IPS DF 4.7 (cell line): ENCODE data around the gene SEPTIN12.
A peak's percentile ranks its signal among the peaks of the same experiment; 100 is the strongest.
"Not testable (repeated sequence)": the region's sequence is repeated elsewhere in the genome, so short reads cannot be mapped to it uniquely, and the experiment has no call there.

Experiments
- DNase-seq: peaks from one replicate; pipeline ENCODE4 v3.0.0-alpha.2; 2013; ENCODE audit warnings: low spot score; ENCODE audit errors: extremely low read depth

SEPTIN12 gene

DNA sequence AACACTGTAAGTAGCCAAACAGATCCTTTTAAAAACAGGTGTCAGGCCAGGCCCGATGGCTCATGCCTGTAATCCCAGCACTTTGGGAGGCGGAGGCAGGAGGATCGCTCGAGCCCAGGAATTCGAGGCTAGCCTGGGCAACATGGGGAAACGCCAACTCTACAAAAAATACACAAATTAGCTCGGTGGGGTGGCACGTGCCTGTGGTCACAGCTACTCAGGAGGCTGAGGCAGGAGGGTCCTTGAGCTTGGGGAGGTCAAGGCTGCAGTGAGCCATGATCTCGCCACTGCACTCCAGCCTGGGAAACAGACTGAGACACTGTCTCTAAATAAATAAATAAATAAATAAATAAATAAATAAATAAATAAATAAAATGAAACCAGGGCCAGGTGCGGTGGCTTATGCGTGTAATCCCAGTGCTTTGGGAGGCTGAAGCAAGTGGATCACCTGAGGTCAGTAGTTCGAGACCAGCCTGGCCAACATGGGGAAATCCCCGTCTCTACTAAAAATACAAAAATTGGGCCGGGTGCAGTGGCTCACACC lies 3.6 kb downstream of the SEPTIN12 start:
- not testable (repeated sequence) for DNase-seq

DNA sequence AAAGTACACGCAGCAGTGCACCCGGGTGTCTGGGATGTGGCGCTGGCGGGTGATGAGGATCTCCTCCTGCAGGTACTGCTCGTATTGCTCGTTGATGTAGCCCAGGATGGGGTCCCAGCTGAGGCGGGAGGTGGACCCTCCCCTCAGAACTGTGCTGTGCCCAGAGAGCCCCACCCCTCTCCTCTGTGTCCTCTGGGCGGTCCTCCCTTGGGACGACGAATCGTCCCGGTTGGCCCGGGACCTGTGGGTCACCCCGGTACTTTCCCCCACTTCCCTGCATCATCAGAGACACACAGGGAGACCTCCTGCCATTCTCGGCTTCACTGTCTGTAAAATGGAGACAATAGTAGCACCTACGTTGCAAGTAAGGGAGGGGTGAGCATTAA lies 4.2 kb downstream of the SEPTIN12 start:
- no peak for DNase-seq

DNA sequence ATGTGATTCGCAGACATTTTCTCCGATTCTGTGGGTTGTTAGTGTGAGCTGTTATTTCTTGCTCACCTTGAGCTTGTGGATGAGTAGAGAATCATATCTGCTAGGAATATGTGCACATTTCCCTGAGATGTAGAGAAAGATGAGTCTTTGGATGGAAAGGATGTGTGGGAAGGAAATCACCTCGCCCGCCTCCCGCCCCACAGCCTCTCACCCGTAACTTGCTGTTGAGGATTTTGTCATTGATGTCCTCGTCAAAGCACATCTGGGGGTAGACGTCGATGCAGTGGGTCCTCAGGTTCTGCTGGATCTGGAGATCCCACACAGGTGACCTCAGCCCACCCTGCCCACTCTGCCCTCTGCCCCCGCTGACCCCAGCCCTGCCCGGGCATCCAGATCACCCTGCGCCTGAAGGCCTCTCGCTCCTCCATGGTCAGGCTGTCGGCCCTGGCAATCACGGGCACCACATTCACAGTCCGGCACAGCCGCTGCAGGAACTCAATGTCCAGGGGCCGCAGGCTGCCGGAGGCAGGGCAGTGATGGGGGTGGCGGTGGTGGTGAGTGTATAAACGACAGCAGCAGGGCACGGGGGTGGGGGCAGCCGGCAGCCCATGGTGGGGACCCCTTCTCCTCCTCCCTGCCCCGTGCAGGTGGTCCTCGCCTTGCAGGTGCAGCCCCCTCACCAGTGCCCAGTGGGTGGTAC lies 4.7 kb downstream of the SEPTIN12 start:
- no peak for DNase-seq

- no peak for DNase-seq
Observed at GRCh38 chr16:4780235-4780634, 7.9 kb downstream of the SEPTIN12 start.

DNA sequence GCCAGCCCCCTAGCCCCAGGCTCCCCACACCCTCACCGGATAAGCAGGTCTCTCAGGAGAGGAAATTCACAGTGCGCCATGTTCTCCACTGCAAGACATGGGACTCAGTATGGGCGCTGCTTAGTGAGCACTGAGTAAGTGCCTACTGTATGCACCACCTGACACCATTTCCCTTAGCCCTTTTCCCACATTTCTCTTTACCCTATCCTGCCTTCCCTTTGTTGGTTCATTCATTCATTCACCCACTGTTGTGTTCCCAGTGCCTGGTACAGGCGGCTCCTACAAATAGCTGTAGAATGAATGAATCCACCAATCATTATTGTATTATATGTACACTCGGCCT lies 10.1 kb downstream of the SEPTIN12 start:
- no peak for DNase-seq

DNA sequence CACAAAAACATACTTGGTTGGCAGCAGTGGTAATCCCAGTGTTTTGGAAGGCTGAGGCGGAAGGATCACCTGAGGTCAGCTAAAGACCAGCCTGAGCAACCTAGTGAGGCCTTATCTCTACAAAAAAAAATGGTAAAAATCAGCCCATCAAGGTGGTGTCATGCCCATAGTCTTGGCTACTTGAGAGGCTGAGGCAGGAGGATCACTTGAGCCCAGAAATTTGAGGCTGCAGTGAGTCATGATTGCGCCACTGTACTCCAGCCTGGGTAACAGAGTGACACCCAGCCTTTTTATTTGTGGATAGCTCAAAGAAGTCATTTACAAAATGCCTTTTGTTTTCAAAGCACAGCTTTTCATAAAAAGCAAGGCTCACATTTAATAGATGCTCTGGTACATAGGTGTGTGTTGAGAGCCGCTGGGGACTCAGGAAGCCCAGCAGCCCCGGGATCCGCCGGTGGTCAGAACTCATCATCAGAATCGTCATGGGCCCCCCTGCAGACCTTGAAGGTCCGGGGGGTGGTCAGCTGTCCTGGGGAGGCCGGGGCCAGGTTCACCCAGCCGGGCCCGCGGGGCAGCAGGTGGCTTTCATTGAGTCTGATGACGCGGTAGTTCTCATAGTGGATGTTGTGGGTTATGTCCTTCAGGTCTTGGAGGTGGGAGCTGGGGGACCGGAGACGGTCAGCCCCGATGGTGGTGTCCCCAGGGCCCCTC lies 10.7 kb downstream of the SEPTIN12 start:
- no peak for DNase-seq

DNA sequence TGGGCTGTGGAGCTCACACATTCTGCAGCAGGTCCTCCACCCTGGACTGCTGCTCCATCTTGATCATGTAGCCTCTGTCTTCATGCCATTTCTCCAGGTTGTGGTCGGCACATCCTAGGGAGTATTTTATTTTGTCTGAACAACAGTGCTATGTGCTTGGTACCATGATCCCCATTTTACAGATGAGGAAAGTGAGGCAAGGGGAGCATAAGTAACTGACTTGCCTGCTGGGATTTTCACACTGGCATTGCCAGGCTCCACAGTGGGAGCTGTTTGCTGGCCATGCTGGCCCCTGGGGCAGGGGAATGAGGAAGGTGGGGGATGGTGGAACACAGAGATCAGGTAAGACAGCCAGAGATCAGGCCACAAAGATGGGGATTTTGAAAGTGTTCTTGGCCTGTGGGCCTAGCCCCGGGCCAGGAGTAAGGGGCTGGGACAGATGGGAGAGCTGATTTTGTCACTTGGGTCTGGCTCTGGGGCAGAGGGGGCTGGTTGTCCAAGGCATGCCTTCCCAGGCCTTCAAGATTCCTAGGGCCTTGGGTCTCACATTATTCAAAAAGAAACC lies 11.9 kb downstream of the SEPTIN12 start:
- DNase-seq, result no peak

GRCh38 chr16:4775005-4775404 lies 13.1 kb downstream of the SEPTIN12 start:
- DNase-seq, result no peak

DNA sequence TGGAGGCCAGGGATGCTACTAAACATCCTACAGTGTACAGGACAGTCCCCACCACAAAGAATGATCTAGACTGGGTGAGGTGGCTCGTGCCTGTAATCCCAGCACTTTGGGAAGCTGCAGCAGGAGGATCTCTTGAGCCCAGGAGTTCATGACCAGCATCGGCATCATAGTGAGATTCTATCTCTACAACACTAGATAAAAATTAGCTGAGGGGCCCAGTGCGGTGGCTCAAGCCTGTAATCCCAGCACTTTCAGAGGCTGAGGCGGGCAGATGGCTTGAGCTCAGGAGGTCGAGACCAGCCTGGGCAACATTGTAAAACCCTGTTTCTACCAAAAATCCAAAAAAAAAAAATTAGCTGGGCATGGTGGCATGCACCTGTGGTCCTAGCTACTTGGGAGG lies 15.8 kb downstream of the SEPTIN12 start:
- DNase-seq, result no peak

DNA sequence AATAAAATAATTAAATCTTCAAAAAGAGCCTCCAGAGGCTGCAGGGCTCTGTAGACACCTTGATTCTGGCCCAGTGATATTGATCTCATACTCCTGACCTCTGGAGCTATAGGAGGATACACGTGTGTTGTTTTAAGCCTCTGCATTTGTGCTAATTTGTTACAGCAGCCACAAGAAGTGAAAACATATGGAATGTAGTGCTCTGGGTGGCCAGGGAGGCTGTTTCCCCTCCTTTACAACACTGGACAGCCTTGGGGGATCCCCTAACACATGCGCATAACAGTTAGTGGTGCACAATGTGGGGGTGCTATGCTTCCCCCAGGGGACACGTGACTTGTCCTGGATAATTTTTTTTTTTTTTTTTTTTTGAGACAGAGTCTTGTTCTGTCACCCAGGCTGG lies 16.5 kb downstream of the SEPTIN12 start:
- DNase-seq, result no peak

DNA sequence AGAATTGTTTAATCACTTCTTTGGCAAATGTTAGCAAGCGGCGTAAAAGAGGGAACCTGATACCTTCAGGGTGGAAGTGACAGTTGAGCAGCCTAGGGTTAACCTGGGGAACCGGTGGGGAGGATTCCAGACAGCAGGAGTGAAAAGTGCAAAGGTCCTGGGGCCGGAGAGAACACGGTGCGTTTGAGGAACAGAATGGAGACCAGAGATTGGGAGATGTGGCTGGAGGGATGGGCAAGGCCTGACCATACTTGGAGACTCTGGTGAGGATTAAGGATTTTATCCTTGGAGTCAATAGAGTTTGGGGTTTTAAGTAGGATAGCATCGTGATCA lies 18.9 kb downstream of the SEPTIN12 start:
- no peak for DNase-seq

DNA sequence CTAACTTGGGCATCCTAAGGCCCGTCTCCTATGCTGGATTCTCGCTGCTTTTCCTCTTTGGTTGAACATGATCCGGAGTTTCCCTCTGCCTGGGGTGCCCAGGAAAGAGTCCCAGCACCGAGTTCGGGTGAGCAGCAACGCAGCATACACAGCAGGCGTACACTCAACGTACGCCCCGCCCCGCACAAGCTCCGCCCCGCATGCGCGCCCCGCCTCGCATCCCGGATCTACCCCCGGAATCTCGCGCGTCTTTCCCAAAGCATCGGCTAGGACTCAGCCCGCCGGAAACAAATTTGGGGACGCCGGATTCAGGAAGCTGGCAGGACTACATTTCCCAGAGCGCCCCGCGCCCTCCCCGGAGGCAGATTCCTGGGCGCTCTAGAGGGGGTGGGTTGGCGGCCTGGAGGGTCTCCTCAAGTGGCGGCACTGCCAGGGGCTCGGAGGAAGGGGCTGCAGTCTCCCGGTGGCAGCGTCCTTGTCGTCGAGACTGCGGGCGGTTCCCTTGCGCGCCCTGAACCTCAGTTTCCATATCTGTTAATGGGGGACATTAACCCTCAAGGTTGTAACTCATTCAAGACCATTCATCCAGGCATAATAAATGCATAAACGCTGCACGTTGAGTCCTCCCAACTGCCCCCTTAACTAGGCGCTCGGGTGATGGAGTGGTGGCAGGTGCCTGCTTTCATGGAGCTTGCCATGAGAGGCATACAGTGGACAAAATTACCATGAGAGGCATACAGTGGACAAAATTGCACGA lies 19.4 kb downstream of the SEPTIN12 start:
- peak; percentile 79 for DNase-seq

GRCh38 chr16:4767872-4768548 lies 20.1 kb downstream of the SEPTIN12 start:
- DNase-seq, result no peak

GRCh38 chr16:4766875-4767628 lies 21.1 kb downstream of the SEPTIN12 start, which contains the start of gene ZNF500:
Gene ZNF500 (minus strand): TSS chr16:4767162. CDS start chr16:4765978, 1,184 bp downstream.
- peak; percentile 95 for DNase-seq

DNA sequence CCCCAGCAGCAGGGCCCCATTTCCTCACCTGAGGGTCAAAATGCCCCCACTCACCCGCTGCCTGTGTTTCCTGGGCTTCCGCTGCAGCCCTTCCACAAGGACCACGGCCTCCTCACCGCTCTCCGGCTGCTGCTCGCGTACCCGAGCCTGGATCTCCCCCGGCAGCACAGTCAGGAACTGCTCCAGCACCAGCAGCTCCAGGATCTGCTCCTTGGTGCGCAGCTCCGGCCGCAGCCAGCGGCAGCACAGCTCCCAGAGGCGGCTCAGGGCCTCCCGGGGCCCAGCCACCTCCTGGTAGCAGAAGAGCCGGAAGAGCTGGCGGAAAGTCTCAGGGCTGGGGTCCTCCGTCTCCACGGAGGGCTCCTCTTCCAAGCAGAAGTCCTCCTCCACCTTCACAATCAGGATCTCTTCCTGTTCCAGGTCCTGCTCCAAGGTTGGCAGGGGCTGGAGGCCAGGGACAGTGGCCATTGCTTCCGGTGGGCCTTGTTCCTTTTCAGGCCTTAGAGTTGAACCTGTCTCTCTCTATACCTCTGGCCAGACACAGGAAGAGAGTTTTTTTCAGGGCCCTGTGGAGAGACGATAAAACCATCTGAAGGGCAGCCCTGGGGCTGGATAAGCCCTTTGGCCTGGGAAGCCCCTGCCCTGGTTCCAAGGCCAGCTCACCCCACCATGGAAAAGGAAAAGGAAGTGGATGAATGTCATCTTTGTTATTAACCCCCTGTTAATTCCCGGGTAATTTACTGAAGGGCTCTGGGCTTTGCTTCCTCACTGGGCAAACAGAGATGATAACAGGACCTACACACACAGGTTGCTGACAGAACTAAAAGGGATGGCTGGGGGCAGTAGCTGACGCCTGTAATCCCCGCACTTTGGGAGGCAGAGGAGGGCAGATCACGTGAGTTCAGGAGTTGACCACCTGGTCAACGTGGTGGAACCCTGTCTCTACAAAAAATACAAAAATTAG lies 22.4 kb downstream of the SEPTIN12 start:
- DNase-seq, result no peak

DNA sequence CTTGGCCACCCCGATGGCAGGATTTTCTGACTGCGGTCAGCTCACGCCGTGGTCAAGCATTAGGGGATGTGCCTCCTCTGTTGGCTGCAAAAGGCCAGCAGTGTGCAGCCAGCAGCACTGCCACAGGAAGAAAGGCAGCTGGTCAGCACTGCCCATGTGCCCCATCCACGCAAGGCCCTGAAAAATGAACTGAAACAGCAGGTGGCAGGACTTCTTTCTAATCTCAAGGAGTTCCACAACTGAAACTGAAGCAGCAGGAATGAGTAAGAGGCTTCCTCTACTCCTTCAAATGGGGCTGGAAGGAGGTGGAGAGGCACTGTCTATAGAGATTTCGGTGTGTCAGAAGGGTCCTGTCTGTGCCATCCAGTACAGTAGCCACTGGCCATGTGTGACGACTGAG lies 24.4 kb downstream of the SEPTIN12 start:
- no peak for DNase-seq

DNA sequence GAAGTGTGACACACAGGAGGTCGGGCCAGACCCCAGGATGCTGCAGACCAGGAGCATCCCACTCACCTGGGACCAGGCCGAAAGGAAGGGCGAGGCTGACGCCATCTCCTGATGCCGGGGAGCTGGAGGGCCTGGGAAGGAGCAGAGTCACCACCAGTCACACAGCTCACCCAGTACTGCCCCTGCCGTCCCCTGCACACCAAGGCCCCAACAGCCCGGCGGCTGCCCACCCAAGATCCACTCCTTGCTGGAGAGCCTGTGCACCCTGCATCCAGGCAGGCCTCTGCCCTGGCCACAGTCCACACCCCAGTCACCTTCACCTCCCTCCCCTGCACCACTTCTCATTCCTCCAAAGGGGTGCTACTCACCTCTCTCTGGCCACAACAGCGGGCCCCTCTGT lies 25.9 kb downstream of the SEPTIN12 start:
- DNase-seq, result no peak

DNA sequence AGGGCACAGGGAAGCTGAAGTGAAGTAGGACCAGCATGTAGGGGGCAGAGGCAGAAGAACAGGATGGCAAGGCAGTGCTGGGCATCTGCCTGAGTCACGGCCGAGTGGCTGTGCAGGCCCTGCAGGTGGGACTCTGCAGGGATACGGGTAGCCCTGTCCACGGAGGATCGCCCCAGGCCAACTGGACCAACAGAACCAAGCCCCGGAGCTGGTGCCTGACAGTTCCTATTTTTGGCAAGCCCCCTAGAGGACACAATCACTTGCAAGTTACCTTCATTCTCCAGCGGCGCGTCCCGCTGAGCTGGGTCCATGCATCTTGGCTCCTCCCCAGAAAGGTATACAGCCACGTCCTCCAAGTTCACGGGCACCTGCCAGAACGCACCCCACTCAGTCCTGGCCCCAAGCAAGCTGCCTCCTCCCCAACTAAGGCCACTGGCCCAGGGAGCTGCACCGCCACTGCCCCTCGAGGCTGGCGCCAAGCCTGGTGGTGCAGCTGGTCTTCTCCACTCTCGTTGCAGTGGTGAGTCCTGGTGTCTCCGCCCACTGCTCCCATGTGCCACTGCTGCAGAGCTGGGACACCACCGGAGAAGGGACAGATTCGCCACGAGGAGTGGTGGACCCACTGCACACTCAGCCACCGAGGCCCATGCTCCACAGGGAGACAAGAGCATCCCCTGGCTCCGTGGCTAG lies 27.8 kb downstream of the SEPTIN12 start:
- DNase-seq, result no peak

DNA sequence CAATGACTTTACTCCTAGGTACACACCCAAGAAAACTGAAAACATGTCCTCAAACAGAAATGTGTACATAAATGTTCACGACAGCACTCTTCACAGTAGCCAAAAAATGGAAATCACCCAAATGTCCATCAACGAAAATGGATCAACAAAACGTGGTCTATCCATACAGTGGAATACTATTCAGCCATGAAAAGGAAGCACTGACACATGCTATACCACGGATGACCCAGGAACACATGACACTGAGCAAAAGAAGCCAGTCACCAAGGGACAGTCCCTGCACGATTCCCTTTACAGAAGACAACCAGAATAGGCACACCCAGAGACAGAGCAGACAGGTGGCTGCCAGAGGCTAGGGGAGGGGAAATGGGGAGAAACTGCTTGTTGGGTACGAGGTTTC lies 32.5 kb downstream of the SEPTIN12 start:
- DNase-seq, result no peak
